Activated CD4-positive, alpha-beta T cell treated with anti-CD3 and anti-CD28 coated beads for 36 hours (primary cell): ENCODE data around the gene HYAL3. TPM values are rescaled to one million over a fixed set of nuclear protein-coding genes. Genes with fewer than 3 reads are reported as not detected.
"Not testable (repeated sequence)": the region's sequence is repeated elsewhere in the genome, so short reads cannot be mapped to it uniquely, and the experiment has no call there.

Experiments used
- ATAC-seq: fragments of 200-7000 bp; cut with Tn5 transposase; one replicate; pipeline ENCODE4 v1.10.0; 2021; ENCODE audit warnings: mild to moderate bottlenecking, moderate library complexity
- CTCF ChIA-PET: fragments of 350-600 bp; sonication (Branson Sonifier 250); formaldehyde crosslinking; loops from one replicate; lab custom pipeline; 2021; ENCODE audit warnings: antibody characterized with exemption; lab: Charles Lee
- POLR2A ChIA-PET: fragments of 350-600 bp; sonication (Branson Sonifier 250); formaldehyde crosslinking; loops from one replicate; lab custom pipeline; 2021; ENCODE audit warnings: antibody characterized with exemption, inconsistent platforms; lab: Charles Lee
- DNase-seq: peaks from one replicate; pipeline ENCODE4 v3.0.0-alpha.2; 2020
- H3K27ac Mint-ChIP-seq: one replicate; pipeline ENCODE4 v1.8.0; 2021; ENCODE audit warnings: mixed read lengths
- H3K27me3 Mint-ChIP-seq: one replicate; pipeline ENCODE4 v1.8.0; 2021; ENCODE audit warnings: mixed read lengths
- H3K36me3 Mint-ChIP-seq: one replicate; pipeline ENCODE4 v1.8.0; 2021; ENCODE audit warnings: low read depth, mixed read lengths
- H3K4me1 Mint-ChIP-seq: one replicate; pipeline ENCODE4 v1.8.0; 2021; ENCODE audit warnings: mixed read lengths
- H3K4me3 Mint-ChIP-seq: one replicate; pipeline ENCODE4 v1.8.0; 2021; ENCODE audit warnings: mild to moderate bottlenecking, moderate library complexity, mixed read lengths
- H3K9me3 Mint-ChIP-seq: one replicate; pipeline ENCODE4 v1.8.0; 2021; ENCODE audit warnings: low read depth, mixed read lengths
- intact Hi-C, 2 experiments: fragments of 100-400 bp; cut with DNase I in 1 of 2; cut with micrococcal nuclease in 1 of 2; formaldehyde crosslinking; loops; one replicate each; pipeline versions ENCODE4 v1.14.2 to v1.15.1; 2022 to 2024; cut with DNase I, micrococcal nuclease
- total RNA-seq, 2 experiments: library from RNA; stranded (reverse); gene quantifications; one replicate each; pipeline ENCODE4 v1.2.3, GENCODE V29; 2021

The HYAL3 gene
- total RNA-seq, 2 experiments from 2014 or later, result 4.5 to 5.4 TPM

- no peaks in the 10 kb centered on the region for H3K36me3 Mint-ChIP-seq
- intact Hi-C loops, result no loop called here
- peak overlapping the region; percentile 38 for H3K27ac Mint-ChIP-seq
- no peaks in the 10 kb centered on the region for H3K27me3 Mint-ChIP-seq
- DNase-seq (peak; percentile 70), ATAC-seq (peak; percentile 46)
- POLR2A ChIA-PET, result no interaction called here
- H3K4me3 Mint-ChIP-seq, result no peak overlapping the region
- H3K9me3 Mint-ChIP-seq, result no peaks in the 10 kb centered on the region
- peaks cover 37% of the 10 kb centered on the region for H3K4me1 Mint-ChIP-seq
- CTCF ChIA-PET, result interaction anchor here (0.6 to 1.5 kb wide), 4 partner anchors 10 to 364 kb away, joined by 3 to 4 read pairs (median 4); no protein-coding TSS in a partner anchor
These were observed 17.5 kb upstream of the HYAL3 start for GRCh38 chr3:50316657-50317242.

GRCh38 chr3:50314816-50315215 is 15.6 kb upstream of the HYAL3 start:
- Mint-ChIP-seq H3K27me3 (no peaks in the 10 kb centered on the region), H3K27ac (no peak overlapping the region), H3K4me1 (peaks cover 29% of the 10 kb centered on the region), H3K9me3 (no peaks in the 10 kb centered on the region), H3K36me3 (peaks cover under 1% of the 10 kb centered on the region), H3K4me3 (no peak overlapping the region)
- no peak for DNase-seq
- CTCF ChIA-PET, result interaction anchor here (0.6 to 1.1 kb wide), 5 partner anchors 12 to 335 kb away, joined by 3 to 4 read pairs (median 3); no protein-coding TSS in a partner anchor
- intact Hi-C loops, result no loop called here
- POLR2A ChIA-PET, result interaction anchor here (0.6 kb wide), 1 partner anchor 10 kb away, joined by 3 read pairs; no protein-coding TSS in a partner anchor
- ATAC-seq, result no peak

GRCh38 chr3:50314342-50314741 is 15.1 kb upstream of the HYAL3 start:
- Mint-ChIP-seq H3K4me3 (no peak overlapping the region), H3K36me3 (peaks cover 1% of the 10 kb centered on the region), H3K27ac (no peak overlapping the region), H3K27me3 (no peaks in the 10 kb centered on the region), H3K4me1 (peaks cover 25% of the 10 kb centered on the region), H3K9me3 (no peaks in the 10 kb centered on the region)
- ChIA-PET CTCF (interaction anchor here (0.6 to 1.0 kb wide), 4 partner anchors 12 to 335 kb away, joined by 3 to 4 read pairs (median 4); no protein-coding TSS in a partner anchor), POLR2A (no interaction called here)
- intact Hi-C loops, result no loop called here
- DNase-seq (no peak), ATAC-seq (no peak)

GRCh38 chr3:50312041-50312440 is 12.8 kb upstream of the HYAL3 start:
- intact Hi-C loops, CTCF ChIA-PET, H3K36me3 Mint-ChIP-seq, DNase-seq, POLR2A ChIA-PET, H3K9me3 Mint-ChIP-seq, H3K4me3 Mint-ChIP-seq, H3K27ac Mint-ChIP-seq, H3K27me3 Mint-ChIP-seq, ATAC-seq: not testable (repeated sequence)
- H3K4me1 Mint-ChIP-seq, result peaks cover 12% of the 10 kb centered on the region

- Mint-ChIP-seq H3K4me3 (no peak overlapping the region), H3K27me3 (no peaks in the 10 kb centered on the region), H3K9me3 (no peaks in the 10 kb centered on the region), H3K36me3 (peaks cover 5% of the 10 kb centered on the region), H3K4me1 (peaks cover 14% of the 10 kb centered on the region), H3K27ac (no peak overlapping the region)
- intact Hi-C loops, result no loop called here
- DNase-seq (no peak), ATAC-seq (peak; percentile 64)
- ChIA-PET POLR2A (interaction anchor here (0.7 to 0.8 kb wide), 3 partner anchors 11 to 277 kb away, joined by 3 to 5 read pairs (median 3); no protein-coding TSS in a partner anchor), CTCF (interaction anchor here (1.5 kb wide), 1 partner anchor 9 kb away, joined by 4 read pairs; no protein-coding TSS in a partner anchor)
These were observed 5.4 kb upstream of the HYAL3 start for GRCh38 chr3:50304601-50305000.

GRCh38 chr3:50303013-50303815 is 4.0 kb upstream of the HYAL3 start, which contains the start of gene HYAL1:
HYAL1 (minus strand) TSS chr3:50303574; CDS start chr3:50302956, 618 bp downstream.
- CTCF ChIA-PET, result interaction anchor here (0.9 kb wide), 1 partner anchor 11 kb away, joined by 4 read pairs; no protein-coding TSS in a partner anchor
- no peak within 1 kb of the TSS for H3K27ac Mint-ChIP-seq
- H3K36me3 Mint-ChIP-seq, result no peaks in the 10 kb centered on the region
- intact Hi-C loops, result no loop called here
- POLR2A ChIA-PET, result no interaction called here
- H3K4me3 Mint-ChIP-seq, result no peak within 1 kb of the TSS
- ATAC-seq (no peak), DNase-seq (no peak)
- H3K27me3 Mint-ChIP-seq, result no peaks in the 10 kb centered on the region
- no peaks in the 10 kb centered on the region for H3K9me3 Mint-ChIP-seq
- peaks cover 15% of the 10 kb centered on the region for H3K4me1 Mint-ChIP-seq

GRCh38 chr3:50302095-50303012 is 3.1 kb upstream of the HYAL3 start:
- H3K4me1 Mint-ChIP-seq, result peaks cover 19% of the 10 kb centered on the region
- intact Hi-C loops, result no loop called here
- H3K4me3 Mint-ChIP-seq, result no peak overlapping the region
- DNase-seq (no peak), ATAC-seq (no peak)
- CTCF ChIA-PET, result interaction anchor here (0.9 kb wide), 1 partner anchor 12 kb away, joined by 4 read pairs; no protein-coding TSS in a partner anchor
- H3K27ac Mint-ChIP-seq, result no peak overlapping the region
- H3K36me3 Mint-ChIP-seq, result no peaks in the 10 kb centered on the region
- H3K27me3 Mint-ChIP-seq, result no peaks in the 10 kb centered on the region
- POLR2A ChIA-PET, result no interaction called here
- no peaks in the 10 kb centered on the region for H3K9me3 Mint-ChIP-seq

- Mint-ChIP-seq H3K9me3 (no peaks in the 10 kb centered on the region), H3K4me3 (peak overlapping the region; percentile 97), H3K36me3 (no peaks in the 10 kb centered on the region), H3K4me1 (peaks cover 19% of the 10 kb centered on the region), H3K27me3 (no peaks in the 10 kb centered on the region), H3K27ac (peak overlapping the region; percentile 90)
- POLR2A ChIA-PET, result no interaction called here
- no peak for ATAC-seq
- intact Hi-C loops, result no loop called here
- no peak for DNase-seq
- CTCF ChIA-PET, result interaction anchor here (0.6 to 1.8 kb wide), 3 partner anchors 8 to 54 kb away, joined by 4 to 15 read pairs (median 4); partner anchors contain the start of gene IFRD2
These were observed 1.6 kb upstream of the HYAL3 start for GRCh38 chr3:50300681-50301254.

- peaks cover 19% of the 10 kb centered on the region for H3K4me1 Mint-ChIP-seq
- ChIA-PET POLR2A (interaction anchor here (0.5 to 1.6 kb wide), 11 partner anchors 21 to 939 kb away, joined by 3 to 10 read pairs (median 3); partner anchors contain the start of genes CACNA2D2, GNAI2, HYAL2 and NPRL2), CTCF (interaction anchor here (0.5 to 1.9 kb wide), 13 partner anchors 8 to 342 kb away, joined by 3 to 16 read pairs (median 4); partner anchors contain the start of genes IFRD2 and TUSC2)
- H3K27ac Mint-ChIP-seq, result peak overlapping the region; percentile 90
- ATAC-seq (peak; percentile 14), DNase-seq (peak; percentile 40)
- intact Hi-C loops, result loop anchor here (1.0 to 10.0 kb wide), 19 partner anchors 21 to 1757 kb away; partner anchors contain the start of genes TMEM115 (in 2 of the 2), CYB561D2 (in 1 of the 2), DUSP7 (in 1 of the 2) and GMPPB (in 1 of the 2)
- no peaks in the 10 kb centered on the region for H3K9me3 Mint-ChIP-seq
- no peaks in the 10 kb centered on the region for H3K36me3 Mint-ChIP-seq
- peak overlapping the region; percentile 97 for H3K4me3 Mint-ChIP-seq
- H3K27me3 Mint-ChIP-seq, result no peaks in the 10 kb centered on the region
These were observed 900 bp upstream of the HYAL3 start for GRCh38 chr3:50299929-50300680.
